GM12875 (cell line): Measurements from ENCODE around the gene MYH6.

Source experiments
- H3K4me3 ChIP-seq: one replicate; pipeline ENCODE4 v1.5.1; 2011; ENCODE audit warnings: low read depth, low read length, control low read depth
- CTCF ChIP-seq: IDR thresholded peaks from 2 replicates; pipeline ENCODE4 v1.5.1; 2011; ENCODE audit warnings: low read depth, mild to moderate bottlenecking, control low read depth, inconsistent platforms, low read length, moderate library complexity, borderline replicate concordance; ENCODE audit not compliant: insufficient read depth

Gene MYH6

GRCh38 chr14:23434488-23435222 is 26.6 kb upstream of the MYH6 start:
- TF ChIP-seq CTCF, result no peak
- no peak overlapping the region for H3K4me3 ChIP-seq

GRCh38 chr14:23433457-23433856 is 25.4 kb upstream of the MYH6 start:
- H3K4me3 ChIP-seq, result no peak overlapping the region
- TF ChIP-seq CTCF, result no peak

- no peak for TF ChIP-seq CTCF
- no peak overlapping the region for H3K4me3 ChIP-seq
Observed at GRCh38 chr14:23432946-23433345, 24.9 kb upstream of the MYH6 start.

- no peak for TF ChIP-seq CTCF
- H3K4me3 ChIP-seq, result no peak overlapping the region
Observed at GRCh38 chr14:23432102-23432925, 24.2 kb upstream of the MYH6 start.

GRCh38 chr14:23431486-23431885 is 23.4 kb upstream of the MYH6 start:
- no peak for TF ChIP-seq CTCF
- H3K4me3 ChIP-seq, result no peak overlapping the region

- H3K4me3 ChIP-seq, result no peak overlapping the region
- no peak for TF ChIP-seq CTCF
Observed at GRCh38 chr14:23430723-23431085, 22.6 kb upstream of the MYH6 start.
